ENCODE data around the gene MON2. TPM values are rescaled to one million over a fixed set of nuclear protein-coding genes. Genes with fewer than 3 reads are reported as not detected.
A peak's percentile ranks its signal among the peaks of the same experiment; 100 is the strongest.

MON2 gene
- total RNA-seq, 1 experiment from 2014 or later = 30.1 TPM

- in situ Hi-C loops (cut with HindIII; ENCODE audit: low pct_unique_long_range_greater_than_20kb, low sequenced_read_pairs) = no loop called here
These were observed 109.9 kb downstream of the MON2 start for GRCh38 chr12:62576503-62576902.

GRCh38 chr12:62578726-62579125 is 112.1 kb downstream of the MON2 start:
- ChIA-PET CTCF (no interaction called here), POLR2A (no interaction called here)
- Histone ChIP-seq H3K36me3 (ENCODE audit: control insufficient read depth, insufficient read depth, low read length) (no peaks in the 10 kb centered on the region), H3K9me3 (ENCODE audit: control insufficient read depth, insufficient read depth, low read depth, low read length) (no peaks in the 10 kb centered on the region), H3K4me1 (ENCODE audit: control insufficient read depth, insufficient read depth, low read length) (no peaks in the 10 kb centered on the region), H3K27ac (ENCODE audit: low read length) (no peak overlapping the region), H3K27me3 (ENCODE audit: control insufficient read depth, insufficient read depth, low read length) (no peaks in the 10 kb centered on the region), H3K4me3 (ENCODE audit: low read depth in 2 of 2, low read length in 2 of 2) (no peak overlapping the region)
- TF ChIP-seq CTCF (IDR thresholded peaks at IDR 0.05) = no peak
- no peak for TF ChIP-seq POLR2AphosphoS5 (IDR thresholded peaks at IDR 0.05; ENCODE audit: low read depth, low read length)
- no peak for TF ChIP-seq TCF7L2 (IDR thresholded peaks at IDR 0.05; ENCODE audit: low read depth, low read length)
- no peak for TF ChIP-seq SIN3A (IDR thresholded peaks at IDR 0.05; ENCODE audit: borderline replicate concordance, insufficient read depth, low read depth, low read length)
- no peak for TF ChIP-seq REST (IDR thresholded peaks at IDR 0.05; ENCODE audit: insufficient read depth in 1 of 2, low read depth in 2 of 2, low read length in 1 of 2)
- intact Hi-C loops (cut with micrococcal nuclease; ENCODE audit: unreplicated experiment) (no loop called here), in situ Hi-C loops (cut with HindIII; ENCODE audit: low pct_unique_long_range_greater_than_20kb, low sequenced_read_pairs) (no loop called here)
- no TSS peak for BruUV-seq (replicated peaks)
- no peak for DNase-seq (ENCODE audit: low read depth, low spot score)
- no peak for ATAC-seq

More at GRCh38 chr12:62576503-62576902, 109.9 kb downstream of the MON2 start:
- Histone ChIP-seq H3K27ac (ENCODE audit: low read length) (no peak overlapping the region), H3K4me3 (ENCODE audit: low read depth in 2 of 2, low read length in 2 of 2) (no peak overlapping the region), H3K36me3 (ENCODE audit: control insufficient read depth, insufficient read depth, low read length) (no peaks in the 10 kb centered on the region), H3K4me1 (ENCODE audit: control insufficient read depth, insufficient read depth, low read length) (no peaks in the 10 kb centered on the region), H3K9me3 (ENCODE audit: control insufficient read depth, insufficient read depth, low read depth, low read length) (no peaks in the 10 kb centered on the region), H3K27me3 (ENCODE audit: control insufficient read depth, insufficient read depth, low read length) (no peaks in the 10 kb centered on the region)
- no TSS peak for BruUV-seq (replicated peaks)
- ATAC-seq (no peak), DNase-seq (ENCODE audit: low read depth, low spot score) (no peak)
- CTCF ChIA-PET = no interaction called here
- intact Hi-C loops (cut with micrococcal nuclease; ENCODE audit: unreplicated experiment) = no loop called here
- no peak for TF ChIP-seq TCF7L2 (IDR thresholded peaks at IDR 0.05; ENCODE audit: low read depth, low read length)
- no peak for TF ChIP-seq POLR2AphosphoS5 (IDR thresholded peaks at IDR 0.05; ENCODE audit: low read depth, low read length)
- POLR2A ChIA-PET = no interaction called here

- BruUV-seq (replicated peaks) = no TSS peak
- intact Hi-C loops (cut with micrococcal nuclease; ENCODE audit: unreplicated experiment) = loop anchor here (5.0 kb wide), 1 partner anchor 211 kb away; no protein-coding TSS in a partner anchor
- DNase-seq (ENCODE audit: low read depth, low spot score) (no peak), ATAC-seq (peak; percentile 87)
- no peak overlapping the region for H3K4me3 ChIP-seq (ENCODE audit: low read depth in 2 of 2, low read length in 2 of 2)
- POLR2A ChIA-PET = no interaction called here
- TF ChIP-seq TCF7L2 (IDR thresholded peaks at IDR 0.05; ENCODE audit: low read depth, low read length) (no peak), CTCF (IDR thresholded peaks at IDR 0.05) (peak; percentile 78)
- CTCF ChIA-PET = interaction anchor here (0.6 to 1.1 kb wide), 6 partner anchors 39 to 487 kb away, joined by 3 to 7 read pairs (median 4); no protein-coding TSS in a partner anchor
- in situ Hi-C loops (cut with HindIII; ENCODE audit: low pct_unique_long_range_greater_than_20kb, low sequenced_read_pairs) = no loop called here
- H3K9me3 ChIP-seq (ENCODE audit: control insufficient read depth, insufficient read depth, low read depth, low read length) = no peaks in the 10 kb centered on the region
- no peak overlapping the region for H3K27ac ChIP-seq (ENCODE audit: low read length)
- H3K27me3 ChIP-seq (ENCODE audit: control insufficient read depth, insufficient read depth, low read length) = no peaks in the 10 kb centered on the region
- no peaks in the 10 kb centered on the region for H3K4me1 ChIP-seq (ENCODE audit: control insufficient read depth, insufficient read depth, low read length)
- no peaks in the 10 kb centered on the region for H3K36me3 ChIP-seq (ENCODE audit: control insufficient read depth, insufficient read depth, low read length)
These were observed 114.8 kb downstream of the MON2 start for GRCh38 chr12:62581288-62582064.
